Right lobe of liver (tissue), 4 donors: Measurements from ENCODE around the gene MRPL19.

Experiments
- POLR2A ChIP-seq: fragments of 450-650 bp; IDR thresholded peaks from one replicate; pipeline ENCODE4 v1.6.1; 2017; ENCODE audit warnings: antibody characterized with exemption, mild to moderate bottlenecking
- TF ChIP-seq, protein P1 (sequence below), 4 donors: fragments of 200-600 bp in 3 of 4; fragments of 450-650 bp in 1 of 4; IDR thresholded peaks; one replicate each; pipeline versions ENCODE4 v1.5.1 to v1.8.0; 2016 to 2022; ENCODE audit warnings: antibody characterized with exemption in 4 of 4, mild to moderate bottlenecking in 2 of 4
- donor health status: DM: no; HTN: no; CAD: no.
- donor health status: DM: no; HTN: no; CAD: no.
- donor health status: DM: no; HTN: yes; CAD: no.

GRCh38 chr2:75622500-75622899, 24.1 kb upstream of the MRPL19 start:
- TF ChIP-seq, protein P1, sequence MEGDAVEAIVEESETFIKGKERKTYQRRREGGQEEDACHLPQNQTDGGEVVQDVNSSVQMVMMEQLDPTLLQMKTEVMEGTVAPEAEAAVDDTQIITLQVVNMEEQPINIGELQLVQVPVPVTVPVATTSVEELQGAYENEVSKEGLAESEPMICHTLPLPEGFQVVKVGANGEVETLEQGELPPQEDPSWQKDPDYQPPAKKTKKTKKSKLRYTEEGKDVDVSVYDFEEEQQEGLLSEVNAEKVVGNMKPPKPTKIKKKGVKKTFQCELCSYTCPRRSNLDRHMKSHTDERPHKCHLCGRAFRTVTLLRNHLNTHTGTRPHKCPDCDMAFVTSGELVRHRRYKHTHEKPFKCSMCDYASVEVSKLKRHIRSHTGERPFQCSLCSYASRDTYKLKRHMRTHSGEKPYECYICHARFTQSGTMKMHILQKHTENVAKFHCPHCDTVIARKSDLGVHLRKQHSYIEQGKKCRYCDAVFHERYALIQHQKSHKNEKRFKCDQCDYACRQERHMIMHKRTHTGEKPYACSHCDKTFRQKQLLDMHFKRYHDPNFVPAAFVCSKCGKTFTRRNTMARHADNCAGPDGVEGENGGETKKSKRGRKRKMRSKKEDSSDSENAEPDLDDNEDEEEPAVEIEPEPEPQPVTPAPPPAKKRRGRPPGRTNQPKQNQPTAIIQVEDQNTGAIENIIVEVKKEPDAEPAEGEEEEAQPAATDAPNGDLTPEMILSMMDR (IDR thresholded peaks at IDR 0.05), result no peak
- TF ChIP-seq POLR2A, result no peak
